GM11168 (cell line): ENCODE results near the gene SH3BP5.

Experiments
- in situ Hi-C: fragments of 300-500 bp; cut with MboI; formaldehyde crosslinking; loops from one replicate; pipeline ENCODE4 v1.12.0; 2022; ENCODE audit warnings: low sequenced_read_pairs; ENCODE audit not compliant: unreplicated experiment

SH3BP5 gene

GRCh38 chr3:15217011-15217671, 115.2 kb downstream of the SH3BP5 start:
- in situ Hi-C loops = no loop called here

DNA sequence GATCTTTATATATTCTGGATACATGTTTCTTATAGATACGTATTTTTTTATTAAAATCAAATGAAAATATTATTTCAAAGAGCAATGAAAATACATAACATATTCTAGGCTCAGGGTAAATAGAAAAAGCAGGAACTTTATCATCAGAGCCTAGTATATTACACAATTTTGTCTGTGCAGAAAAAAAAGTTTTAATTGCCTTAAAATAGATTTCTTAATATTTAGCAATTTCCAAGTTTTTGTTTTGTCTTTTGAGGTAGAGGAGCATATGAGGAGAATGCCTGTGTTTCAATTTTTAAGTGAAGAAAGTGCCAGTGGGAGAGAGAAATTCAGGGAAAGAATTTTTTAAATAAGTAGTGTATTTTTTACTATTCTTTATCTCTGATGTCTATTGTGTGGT, 115.9 kb downstream of the SH3BP5 start:
- in situ Hi-C loops = no loop called here

DNA sequence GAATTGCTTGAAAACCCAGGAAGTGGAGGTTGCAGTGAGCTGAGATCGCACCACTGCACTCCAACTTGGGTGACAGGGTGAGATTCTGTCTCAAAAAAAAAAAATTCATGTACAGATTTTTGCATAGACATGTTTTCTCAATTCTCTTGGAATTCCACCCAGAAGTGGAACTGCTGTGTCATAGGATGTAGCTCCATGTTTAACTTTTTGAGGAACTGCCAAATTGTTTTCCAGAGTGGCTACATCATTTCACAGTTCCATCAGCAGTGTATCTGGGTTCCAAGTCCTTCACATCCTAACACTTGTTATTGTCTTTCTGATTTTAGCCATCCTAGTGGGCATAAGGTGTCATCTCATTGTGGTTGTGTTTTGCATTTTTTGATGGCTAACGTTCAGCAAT, 116.4 kb downstream of the SH3BP5 start:
- in situ Hi-C loops = no loop called here

GRCh38 chr3:15214758-15215157, 117.6 kb downstream of the SH3BP5 start:
- in situ Hi-C loops = no loop called here

DNA sequence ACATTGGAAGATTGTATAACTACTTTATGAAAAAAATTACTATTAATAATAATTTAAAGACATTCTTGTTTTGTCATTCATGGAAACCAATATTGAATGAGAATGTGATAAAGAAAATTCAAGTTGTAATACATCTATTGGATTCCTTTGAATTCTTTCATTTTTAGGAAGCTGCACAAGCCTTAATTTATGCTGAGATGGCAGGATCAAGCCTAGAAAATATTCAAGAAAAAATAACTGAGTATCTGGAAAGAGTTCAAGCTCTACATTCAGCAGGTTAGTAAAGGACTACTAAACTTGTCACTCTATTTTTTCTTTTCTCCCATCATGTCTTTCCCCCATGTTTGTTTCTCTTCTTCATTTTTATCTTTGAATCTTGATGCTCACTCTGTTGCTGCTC, 120.4 kb downstream of the SH3BP5 start:
- in situ Hi-C loops = no loop called here

GRCh38 chr3:15207836-15208504, 124.4 kb downstream of the SH3BP5 start:
- in situ Hi-C loops = no loop called here

- in situ Hi-C loops = no loop called here
Observed at GRCh38 chr3:15206662-15207576, 125.5 kb downstream of the SH3BP5 start.

GRCh38 chr3:15205934-15206661, 126.3 kb downstream of the SH3BP5 start, which contains the start of gene CAPN7:
CAPN7 (plus strand) TSS chr3:15206246; CDS start chr3:15206496, 250 bp downstream.
- in situ Hi-C loops = no loop called here

GRCh38 chr3:15205482-15205933, 126.9 kb downstream of the SH3BP5 start:
- in situ Hi-C loops = no loop called here
